Stimulated activated CD8-positive, alpha-beta memory T cell treated with anti-CD3 and anti-CD28 coated beads, Interleukin-4, amount 100 ng/mL, for 48 hours (primary cell): ENCODE results near the gene PGA4.
A peak's percentile ranks its signal among the peaks of the same experiment; 100 is the strongest.
"Not testable (repeated sequence)": the region's sequence is repeated elsewhere in the genome, so short reads cannot be mapped to it uniquely, and the experiment has no call there.

Experiments used
- DNase-seq: peaks from one replicate; pipeline ENCODE4 v3.0.0-alpha.2; 2020

Gene PGA4

GRCh38 chr11:61222047-61222446, at the start of gene PGA4:
Gene PGA4 (plus strand): TSS chr11:61222347. CDS start chr11:61222401, 54 bp downstream.
- not testable (repeated sequence) for DNase-seq

GRCh38 chr11:61172356-61172755, 49.8 kb upstream of the PGA4 start:
- DNase-seq = no peak

GRCh38 chr11:61172888-61173287, 49.3 kb upstream of the PGA4 start:
- DNase-seq = no peak

- no peak for DNase-seq
Observed at GRCh38 chr11:61173456-61173855, 48.7 kb upstream of the PGA4 start.

- DNase-seq = no peak
Observed at GRCh38 chr11:61174273-61174672, 47.9 kb upstream of the PGA4 start.

- no peak for DNase-seq
Observed at GRCh38 chr11:61174949-61175348, 47.2 kb upstream of the PGA4 start.

- no peak for DNase-seq
Observed at GRCh38 chr11:61176446-61176845, 45.7 kb upstream of the PGA4 start.

- DNase-seq = not testable (repeated sequence)
Observed at GRCh38 chr11:61180205-61180604, 41.9 kb upstream of the PGA4 start.

GRCh38 chr11:61181489-61181888, 40.7 kb upstream of the PGA4 start:
- DNase-seq = no peak

- no peak for DNase-seq
Observed at GRCh38 chr11:61183645-61184044, 38.5 kb upstream of the PGA4 start.

GRCh38 chr11:61186504-61186903, 35.6 kb upstream of the PGA4 start:
- DNase-seq = no peak

GRCh38 chr11:61187505-61188130, 34.5 kb upstream of the PGA4 start:
- peak; percentile 93 for DNase-seq

- DNase-seq = no peak
Observed at GRCh38 chr11:61189933-61190332, 32.2 kb upstream of the PGA4 start.

GRCh38 chr11:61193596-61193995, 28.6 kb upstream of the PGA4 start:
- no peak for DNase-seq

GRCh38 chr11:61194169-61194671, 27.9 kb upstream of the PGA4 start:
- DNase-seq = no peak

- DNase-seq = no peak
Observed at GRCh38 chr11:61194981-61195695, 27.0 kb upstream of the PGA4 start.

- no peak for DNase-seq
Observed at GRCh38 chr11:61195719-61196118, 26.4 kb upstream of the PGA4 start.

GRCh38 chr11:61198361-61198760, 23.8 kb upstream of the PGA4 start:
- DNase-seq = no peak

GRCh38 chr11:61198948-61199523, 23.1 kb upstream of the PGA4 start:
- no peak for DNase-seq

- no peak for DNase-seq
Observed at GRCh38 chr11:61201476-61201875, 20.7 kb upstream of the PGA4 start.

- DNase-seq = not testable (repeated sequence)
Observed at GRCh38 chr11:61202950-61203746, 19.0 kb upstream of the PGA4 start, which contains the start of gene PGA3. Gene PGA3 (plus strand): TSS chr11:61203515. CDS start chr11:61203565, 50 bp downstream.

GRCh38 chr11:61203873-61204272, 18.3 kb upstream of the PGA4 start:
- DNase-seq = not testable (repeated sequence)

GRCh38 chr11:61204502-61205059, 17.6 kb upstream of the PGA4 start:
- not testable (repeated sequence) for DNase-seq
